ENCODE results near the gene CFAP210.

GRCh38 chr2:169625781-169626180 lies 68.4 kb downstream of the CFAP210 start:
- TF ChIP-seq CTCF (IDR thresholded peaks at IDR 0.05): no peak
- no peak for TF ChIP-seq POLR2AphosphoS5 (IDR thresholded peaks at IDR 0.05; ENCODE audit: insufficient read depth in 1 of 2, low read depth in 1 of 2)
- TF ChIP-seq POLR2A (IDR thresholded peaks at IDR 0.05): no peak
